ENCODE measurements around the gene BCL7B. TPM values are rescaled to one million over a fixed set of nuclear protein-coding genes. Genes with fewer than 3 reads are reported as not detected.

Gene BCL7B
- total RNA-seq, result 35.7 to 40.2 TPM (median 39.7 TPM) in 3 replicates
- long read RNA-seq, transcript BCL7B-206 (7 exons, 985 nt), result minor isoform, 6 of 84 reads
- long read RNA-seq, transcript BCL7B-201 (6 exons, 1,975 nt), result major isoform, 62 of 84 reads
- long read RNA-seq, transcript BCL7B-205 (5 exons, 887 nt), result minor isoform, 7 of 84 reads
- long read RNA-seq, partial matches to known transcripts, result 0 of 84 reads
- long read RNA-seq, other reads (novel, unspliced or antisense), result 6 of 84 reads

- no peak for DNase-seq (ENCODE audit: low spot score)
Measured at GRCh38 chr7:73557397-73558257, at the start of gene BCL7B. TSS of gene BCL7B (minus strand) at chr7:73557690. CDS start at chr7:73557578, 112 bp downstream.

GRCh38 chr7:73605601-73606220 is 48.2 kb upstream of the BCL7B start:
- DNase-seq (ENCODE audit: low spot score), result no peak
- TF ChIP-seq CTCF (IDR thresholded peaks at IDR 0.05), result no peak
- no peaks in the 10 kb centered on the region for H3K36me3 Mint-ChIP-seq (ENCODE audit: low read depth)

More at GRCh38 chr7:73557397-73558257, at the start of gene BCL7B:
- Mint-ChIP-seq H3K27me3 (ENCODE audit: low read depth) (no peaks in the 10 kb centered on the region), H3K36me3 (ENCODE audit: low read depth) (no peaks in the 10 kb centered on the region), H3K9me3 (ENCODE audit: low read depth) (no peaks in the 10 kb centered on the region), H3K4me3 (ENCODE audit: unreplicated experiment) (peak within 1 kb of the TSS; percentile 87), H3K27ac (ENCODE audit: unreplicated experiment) (peak within 1 kb of the TSS; percentile 93), H3K4me1 (ENCODE audit: low read depth) (peaks cover 38% of the 10 kb centered on the region)
- TF ChIP-seq CTCF (IDR thresholded peaks at IDR 0.05), result no peak

GRCh38 chr7:73602721-73603651 is 45.5 kb upstream of the BCL7B start:
- H3K27ac Mint-ChIP-seq (ENCODE audit: unreplicated experiment), result no peak overlapping the region
- no peaks in the 10 kb centered on the region for H3K36me3 Mint-ChIP-seq (ENCODE audit: low read depth)
- peaks cover 16% of the 10 kb centered on the region for H3K27me3 Mint-ChIP-seq (ENCODE audit: low read depth)
- no peaks in the 10 kb centered on the region for H3K4me1 Mint-ChIP-seq (ENCODE audit: low read depth)
- H3K9me3 Mint-ChIP-seq (ENCODE audit: low read depth), result no peaks in the 10 kb centered on the region
- no peak for TF ChIP-seq CTCF (IDR thresholded peaks at IDR 0.05)
- no peak for DNase-seq (ENCODE audit: low spot score)
- H3K4me3 Mint-ChIP-seq (ENCODE audit: unreplicated experiment), result no peak overlapping the region

More at GRCh38 chr7:73605601-73606220, 48.2 kb upstream of the BCL7B start:
- Mint-ChIP-seq H3K9me3 (ENCODE audit: low read depth) (no peaks in the 10 kb centered on the region), H3K4me3 (ENCODE audit: unreplicated experiment) (no peak overlapping the region), H3K27ac (ENCODE audit: unreplicated experiment) (no peak overlapping the region), H3K27me3 (ENCODE audit: low read depth) (peaks cover 6% of the 10 kb centered on the region), H3K4me1 (ENCODE audit: low read depth) (no peaks in the 10 kb centered on the region)

- no peak for TF ChIP-seq CTCF (IDR thresholded peaks at IDR 0.05)
- no peaks in the 10 kb centered on the region for H3K9me3 Mint-ChIP-seq (ENCODE audit: low read depth)
- H3K27me3 Mint-ChIP-seq (ENCODE audit: low read depth), result peaks cover 15% of the 10 kb centered on the region
- H3K4me1 Mint-ChIP-seq (ENCODE audit: low read depth), result no peaks in the 10 kb centered on the region
- no peak for DNase-seq (ENCODE audit: low spot score)
- H3K4me3 Mint-ChIP-seq (ENCODE audit: unreplicated experiment), result no peak overlapping the region
- H3K36me3 Mint-ChIP-seq (ENCODE audit: low read depth), result no peaks in the 10 kb centered on the region
- H3K27ac Mint-ChIP-seq (ENCODE audit: unreplicated experiment), result no peak overlapping the region
Measured at GRCh38 chr7:73599916-73600315, 42.4 kb upstream of the BCL7B start.

Measured in chondrocyte (in vitro differentiated cells).